K562 (cell line): Measurements from ENCODE around the gene ZNF316. TPM values are rescaled to one million over a fixed set of nuclear protein-coding genes. Genes with fewer than 3 reads are reported as not detected.

Experiments used
- ATAC-seq: fragments of 200-7000 bp; cut with Tn5 transposase; 3 replicates; pipeline ENCODE4 v1.9.1; 2020; ENCODE audit warnings: moderate library complexity
- BruUV-seq: library from RNA; stranded (reverse); fragments of 400-500 nt; replicated peaks from 2 replicates; lab custom pipeline; 2021; lab: Mats Ljungman, UMichigan
- CTCF ChIA-PET: fragments of 300-600 bp; formaldehyde crosslinking; extraction: SDS; loops from one replicate; lab custom pipeline; 2021; ENCODE audit warnings: low intra/inter-chr PET ratio; lab: Yijun Ruan, JAX
- POLR2A ChIA-PET: fragments of 300-600, 350-650 bp; sonication (Branson Sonifier 250); formaldehyde crosslinking; extraction: SDS; loops from one replicate; lab custom pipeline; 2021; ENCODE audit warnings: antibody characterized with exemption, inconsistent platforms; lab: Yijun Ruan, JAX
- DNase-seq, 4 experiments: peaks; one replicate each; pipeline versions ENCODE4 v3.0.0 to v3.0.0-alpha.2; 2011 to 2018; ENCODE audit warnings: low spot score in 3 of 4, mixed read lengths in 3 of 4; ENCODE audit errors: extremely low read depth in 1 of 4
- FAIRE-seq: peaks from 2 replicates; lab custom pipeline; 2011; peaks lifted over from hg19 to GRCh38; lab: Jason Lieb, UNC
- H2AFZ ChIP-seq: 2 replicates; pipeline ENCODE4 v1.6.0; 2011; ENCODE audit warnings: low read depth, low read length, control low read depth, inconsistent platforms
- H3K27ac ChIP-seq: fragments of 200-600 bp; 3 replicates; pipeline ENCODE4 v1.8.0; 2011; ENCODE audit warnings: low read depth, mild to moderate bottlenecking, control low read depth, inconsistent platforms, low read length, moderate library complexity, mixed read lengths; ENCODE audit errors: extremely low read depth
- H3K27me3 ChIP-seq, 2 experiments: fragments of 300-600 bp in 1 of 2; 2 replicates in 1 of 2; 3 replicates in 1 of 2; pipeline versions ENCODE4 v1.6.0 to v1.8.0; 2011; ENCODE audit warnings: inconsistent platforms in 2 of 2, low read length in 2 of 2, mild to moderate bottlenecking in 1 of 2, mixed read lengths in 1 of 2, moderate library complexity in 1 of 2; ENCODE audit not compliant: control insufficient read depth in 2 of 2, insufficient read depth in 2 of 2
- H3K36me3 ChIP-seq: fragments of 300-600 bp; 3 replicates; pipeline ENCODE4 v1.8.0; 2011; ENCODE audit warnings: mild to moderate bottlenecking, low read length, inconsistent platforms; ENCODE audit not compliant: control insufficient read depth, insufficient read depth
- H3K4me1 ChIP-seq, 2 experiments: fragments of 200-600 bp in 1 of 2; replicated peaks in 1 of 2; 2 replicates in 1 of 2; 3 replicates in 1 of 2; pipeline versions ENCODE4 v1.5.1 to v1.8.0; 2011; ENCODE audit warnings: inconsistent platforms in 2 of 2, low read length in 2 of 2, mild to moderate bottlenecking in 1 of 2, mixed read lengths in 1 of 2, moderate library complexity in 1 of 2; ENCODE audit not compliant: control insufficient read depth in 2 of 2, insufficient read depth in 2 of 2
- H3K4me2 ChIP-seq: 2 replicates; pipeline ENCODE4 v1.6.1; 2011; ENCODE audit warnings: low read length, control low read depth, inconsistent platforms, mixed read lengths; ENCODE audit not compliant: insufficient read depth
- H3K4me3 ChIP-seq: fragments of 200-600 bp; sonication (generic), shearing (Covaris generic); 2 replicates; pipeline ENCODE4 v1.5.1; 2016; ENCODE audit warnings: control low read depth, inconsistent platforms
- H3K79me2 ChIP-seq: fragments of 200-600 bp; 3 replicates; pipeline ENCODE4 v1.8.0; 2011; ENCODE audit warnings: low read length, inconsistent platforms; ENCODE audit not compliant: control insufficient read depth, insufficient read depth
- H3K9ac ChIP-seq, 2 experiments: 2 replicates each; pipeline versions ENCODE4 v1.6.0 to v1.6.1; 2011; ENCODE audit warnings: low read depth in 2 of 2, low read length in 2 of 2, control low read depth in 1 of 2, inconsistent platforms in 1 of 2, mild to moderate bottlenecking in 1 of 2, mixed read lengths in 1 of 2; ENCODE audit not compliant: insufficient read depth in 1 of 2
- H3K9me1 ChIP-seq: one replicate; pipeline ENCODE4 v1.6.0; 2011; ENCODE audit warnings: inconsistent platforms, mild to moderate bottlenecking, low read length, moderate library complexity; ENCODE audit not compliant: control insufficient read depth, insufficient read depth
- H3K9me3 ChIP-seq: replicated peaks from 2 replicates; pipeline ENCODE4 v1.5.1; 2011; ENCODE audit warnings: low read depth, low read length, inconsistent platforms; ENCODE audit not compliant: control insufficient read depth, insufficient read depth
- H4K20me1 ChIP-seq: replicated peaks from 2 replicates; pipeline ENCODE4 v1.6.1; 2011; ENCODE audit warnings: low read length, inconsistent platforms, mixed read lengths; ENCODE audit not compliant: control insufficient read depth, insufficient read depth
- ETS2 ChIP-seq: IDR thresholded peaks from 2 replicates; pipeline ENCODE4 v1.6.1; 2016; ENCODE audit warnings: borderline replicate concordance, missing genetic modification characterization, mild to moderate bottlenecking, moderate library complexity, missing compliant biosample characterization; ENCODE audit not compliant: poor library complexity, severe bottlenecking
- HSF4 ChIP-seq: fragments of 250-450 bp; sonication (Bioruptor Pico); IDR thresholded peaks from 2 replicates; pipeline ENCODE4 v2.1.2; 2022; ENCODE audit warnings: mild to moderate bottlenecking, moderate library complexity, borderline replicate concordance
- PTBP1 ChIP-seq: fragments of 200-400 bp; formaldehyde crosslinking; IDR thresholded peaks from 2 replicates; pipeline ENCODE4 v1.6.1; 2017; ENCODE audit warnings: low read depth, low read length
- SMAD1 ChIP-seq: fragments of 150-350 bp; IDR thresholded peaks from 2 replicates; pipeline ENCODE4 v1.6.1; 2014; ENCODE audit warnings: low read length, low read depth; ENCODE audit not compliant: partially characterized antibody
- SNRNP70 ChIP-seq: fragments of 200-400 bp; formaldehyde crosslinking; optimal IDR thresholded peaks from 2 replicates; pipeline ENCODE3; 2017; ENCODE audit warnings: low read depth, low read length
- SREBF2 ChIP-seq: sonication (generic); formaldehyde crosslinking; IDR thresholded peaks from 2 replicates; pipeline ENCODE4 v1.4.0; 2020; ENCODE audit warnings: mild to moderate bottlenecking, missing genetic modification reagents
- ZFX ChIP-seq: sonication (generic); formaldehyde crosslinking; IDR thresholded peaks from 2 replicates; pipeline ENCODE4 v1.8.0; 2022; ENCODE audit warnings: mild to moderate bottlenecking, missing genetic modification reagents, moderate library complexity
- ZNF239 ChIP-seq: fragments of 250-450 bp; sonication (Bioruptor Pico); IDR thresholded peaks from 2 replicates; pipeline ENCODE4 v1.4.0; 2020; ENCODE audit warnings: mild to moderate bottlenecking
- ZNF354B ChIP-seq: fragments of 250-450 bp; sonication (Bioruptor Pico); IDR thresholded peaks from 2 replicates; pipeline ENCODE4 v1.4.0; 2020
- ZNF584 ChIP-seq: fragments of 200-800 bp; sonication (Bioruptor generic); IDR thresholded peaks from 2 replicates; pipeline ENCODE4 v1.6.1; 2016; ENCODE audit warnings: low read depth, mild to moderate bottlenecking, missing genetic modification characterization, missing compliant biosample characterization
- ZNF76 ChIP-seq: fragments of 250-450 bp; sonication (Bioruptor Pico); IDR thresholded peaks from 2 replicates; pipeline ENCODE4 v1.4.0; 2020; ENCODE audit warnings: mild to moderate bottlenecking, moderate library complexity, borderline replicate concordance
- ZSCAN29 ChIP-seq: fragments of 450-650 bp; IDR thresholded peaks from 2 replicates; pipeline ENCODE4 v1.6.1; 2017
- WGBS: fragments of 100-300 bp; shearing (Covaris generic); methylation state at CpG from one replicate; pipeline ENCODE4 v1.1.6; 2016; ENCODE audit warnings: low coverage, mixed read lengths; ENCODE audit not compliant: insufficient coverage; ENCODE audit errors: missing lambda C conversion rate; 5-methylcytosine and 5-hydroxymethylcytosine counted together
- in situ Hi-C: fragments of 300-500 bp; cut with MboI; formaldehyde crosslinking; loops from 4 replicates; pipeline ENCODE4 v1.15.0; 2018; ENCODE audit warnings: inconsistent platforms, mixed read lengths
- intact Hi-C: fragments of 100-400 bp; cut with micrococcal nuclease; formaldehyde crosslinking; loops from 2 replicates; pipeline ENCODE4 v1.14.2; 2022
- polyA plus RNA-seq, 8 experiments: library from polyadenylated mRNA; depleted of rRNA in 4 of 8; stranded (reverse) in 5 of 8; unstranded in 3 of 8; fragments of >200 nt; fragmentation: Nextera tagmentation in 2 of 8; fragmentation: Illumina TruSeq in 1 of 8; extraction: Ambion mirVana in 2 of 8; extraction: Trizol in 1 of 8; gene quantifications; 2 replicates each; pipeline versions ENCODE4 v1.2.1 to v1.2.3, GENCODE V29; 2011 to 2014; ENCODE audit warnings: inconsistent platforms in 1 of 8, missing spikeins in 1 of 8
- total RNA-seq, 7 experiments: library from RNA; depleted of rRNA in 6 of 7; stranded (reverse); fragments of >200 nt in 6 of 7; fragmentation: Illumina TruSeq in 2 of 7; extraction: Trizol in 2 of 7; gene quantifications; 2 replicates each; pipeline versions ENCODE4 v1.2.1 to v1.2.3, GENCODE V29; 2011 to 2021; ENCODE audit warnings: low replicate concordance in 1 of 7
- TF ChIP-seq, protein P1 (sequence below): fragments of 450-650 bp; IDR thresholded peaks from 2 replicates; pipeline ENCODE4 v1.6.1; 2016; ENCODE audit warnings: low read depth
- TF ChIP-seq, protein P2 (sequence below), 3 experiments: fragments of 200-800 bp in 1 of 3; sonication (Bioruptor generic) in 1 of 3; sonication (generic) in 1 of 3; formaldehyde crosslinking in 1 of 3; IDR thresholded peaks; 2 replicates each; pipeline versions ENCODE4 v1.6.1 to v1.8.0; 2016 to 2022; ENCODE audit warnings: mild to moderate bottlenecking in 2 of 3, missing compliant biosample characterization in 2 of 3, missing genetic modification characterization in 2 of 3, missing genetic modification reagents in 1 of 3

The ZNF316 gene
- total and polyA plus RNA-seq, 9 of the 15 experiments (the other 6 are each of a cell fraction or from before 2014, with no cell fraction given): 0.10 to 34.0 (median 8.6) TPM

DNA sequence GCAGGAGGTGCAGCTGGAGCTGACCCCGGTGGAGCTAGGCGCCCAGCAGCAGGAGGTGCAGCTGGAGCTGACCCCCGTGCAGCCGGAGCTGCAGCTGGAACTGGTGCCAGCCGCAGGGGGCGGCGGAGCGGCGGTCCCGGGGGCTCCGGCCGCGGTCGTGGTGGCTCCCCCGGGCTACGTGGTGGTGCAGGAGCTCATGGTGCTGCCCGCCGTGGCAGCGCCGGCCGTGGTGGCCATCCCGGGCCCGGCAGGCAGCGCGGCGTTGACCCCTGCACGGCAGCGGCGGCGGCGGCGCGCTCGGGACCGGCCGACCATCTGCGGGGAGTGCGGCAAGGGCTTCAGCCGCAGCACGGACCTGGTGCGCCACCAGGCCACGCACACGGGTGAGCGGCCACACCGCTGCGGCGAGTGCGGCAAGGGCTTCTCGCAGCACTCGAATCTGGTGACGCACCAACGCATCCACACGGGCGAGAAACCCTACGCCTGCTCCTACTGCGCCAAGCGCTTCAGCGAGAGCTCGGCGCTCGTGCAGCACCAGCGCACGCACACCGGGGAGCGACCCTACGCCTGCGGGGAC lies 14.9 kb upstream of the ZNF316 start:
- H3K36me3 ChIP-seq: no peaks in the 10 kb centered on the region
- no peak overlapping the region for H3K4me2 ChIP-seq
- no peaks in the 10 kb centered on the region for H4K20me1 ChIP-seq
- WGBS: 63% methylated on average over 25 of the region's 67 CpGs
- H3K9me3 ChIP-seq: no peaks in the 10 kb centered on the region
- H2AFZ ChIP-seq: no peak overlapping the region
- H3K27me3 ChIP-seq: peaks cover 34 to 70% of the 10 kb centered on the region in 2 experiments
- ChIA-PET POLR2A (interaction anchor here (1.1 to 2.2 kb wide), 3 partner anchors 8 to 11 kb away, joined by 3 to 7 read pairs (median 4); no protein-coding TSS in a partner anchor), CTCF (no interaction called here)
- no TSS peak for BruUV-seq
- ATAC-seq (no peak), DNase-seq (no peak), FAIRE-seq (no peak)
- H3K27ac ChIP-seq: no peak overlapping the region
- in situ Hi-C loops (no loop called here), intact Hi-C loops (no loop called here)
- H3K4me1 ChIP-seq: peaks cover 0 to 17% of the 10 kb centered on the region in 2 experiments; a peak in 2 of 5 replicates
- H3K4me3 ChIP-seq: no peak overlapping the region
- H3K9me1 ChIP-seq: no peaks in the 10 kb centered on the region
- H3K9ac ChIP-seq: no peak overlapping the region
- H3K79me2 ChIP-seq: no peaks in the 10 kb centered on the region
- TF ChIP-seq SMAD1 (no peak), PTBP1 (no peak), ZNF584 (CRISPR knock-in tag) (no peak), SREBF2 (CRISPR knock-in tag) (no peak), ZNF354B (CRISPR knock-in tag) (no peak), ZSCAN29 (no peak), SNRNP70 (no peak), ZNF76 (CRISPR knock-in tag) (no peak), ZNF239 (CRISPR knock-in tag) (no peak), ZFX (CRISPR knock-in tag) (no peak), ETS2 (tag) (no peak), HSF4 (no peak)
- TF ChIP-seq, protein P1, sequence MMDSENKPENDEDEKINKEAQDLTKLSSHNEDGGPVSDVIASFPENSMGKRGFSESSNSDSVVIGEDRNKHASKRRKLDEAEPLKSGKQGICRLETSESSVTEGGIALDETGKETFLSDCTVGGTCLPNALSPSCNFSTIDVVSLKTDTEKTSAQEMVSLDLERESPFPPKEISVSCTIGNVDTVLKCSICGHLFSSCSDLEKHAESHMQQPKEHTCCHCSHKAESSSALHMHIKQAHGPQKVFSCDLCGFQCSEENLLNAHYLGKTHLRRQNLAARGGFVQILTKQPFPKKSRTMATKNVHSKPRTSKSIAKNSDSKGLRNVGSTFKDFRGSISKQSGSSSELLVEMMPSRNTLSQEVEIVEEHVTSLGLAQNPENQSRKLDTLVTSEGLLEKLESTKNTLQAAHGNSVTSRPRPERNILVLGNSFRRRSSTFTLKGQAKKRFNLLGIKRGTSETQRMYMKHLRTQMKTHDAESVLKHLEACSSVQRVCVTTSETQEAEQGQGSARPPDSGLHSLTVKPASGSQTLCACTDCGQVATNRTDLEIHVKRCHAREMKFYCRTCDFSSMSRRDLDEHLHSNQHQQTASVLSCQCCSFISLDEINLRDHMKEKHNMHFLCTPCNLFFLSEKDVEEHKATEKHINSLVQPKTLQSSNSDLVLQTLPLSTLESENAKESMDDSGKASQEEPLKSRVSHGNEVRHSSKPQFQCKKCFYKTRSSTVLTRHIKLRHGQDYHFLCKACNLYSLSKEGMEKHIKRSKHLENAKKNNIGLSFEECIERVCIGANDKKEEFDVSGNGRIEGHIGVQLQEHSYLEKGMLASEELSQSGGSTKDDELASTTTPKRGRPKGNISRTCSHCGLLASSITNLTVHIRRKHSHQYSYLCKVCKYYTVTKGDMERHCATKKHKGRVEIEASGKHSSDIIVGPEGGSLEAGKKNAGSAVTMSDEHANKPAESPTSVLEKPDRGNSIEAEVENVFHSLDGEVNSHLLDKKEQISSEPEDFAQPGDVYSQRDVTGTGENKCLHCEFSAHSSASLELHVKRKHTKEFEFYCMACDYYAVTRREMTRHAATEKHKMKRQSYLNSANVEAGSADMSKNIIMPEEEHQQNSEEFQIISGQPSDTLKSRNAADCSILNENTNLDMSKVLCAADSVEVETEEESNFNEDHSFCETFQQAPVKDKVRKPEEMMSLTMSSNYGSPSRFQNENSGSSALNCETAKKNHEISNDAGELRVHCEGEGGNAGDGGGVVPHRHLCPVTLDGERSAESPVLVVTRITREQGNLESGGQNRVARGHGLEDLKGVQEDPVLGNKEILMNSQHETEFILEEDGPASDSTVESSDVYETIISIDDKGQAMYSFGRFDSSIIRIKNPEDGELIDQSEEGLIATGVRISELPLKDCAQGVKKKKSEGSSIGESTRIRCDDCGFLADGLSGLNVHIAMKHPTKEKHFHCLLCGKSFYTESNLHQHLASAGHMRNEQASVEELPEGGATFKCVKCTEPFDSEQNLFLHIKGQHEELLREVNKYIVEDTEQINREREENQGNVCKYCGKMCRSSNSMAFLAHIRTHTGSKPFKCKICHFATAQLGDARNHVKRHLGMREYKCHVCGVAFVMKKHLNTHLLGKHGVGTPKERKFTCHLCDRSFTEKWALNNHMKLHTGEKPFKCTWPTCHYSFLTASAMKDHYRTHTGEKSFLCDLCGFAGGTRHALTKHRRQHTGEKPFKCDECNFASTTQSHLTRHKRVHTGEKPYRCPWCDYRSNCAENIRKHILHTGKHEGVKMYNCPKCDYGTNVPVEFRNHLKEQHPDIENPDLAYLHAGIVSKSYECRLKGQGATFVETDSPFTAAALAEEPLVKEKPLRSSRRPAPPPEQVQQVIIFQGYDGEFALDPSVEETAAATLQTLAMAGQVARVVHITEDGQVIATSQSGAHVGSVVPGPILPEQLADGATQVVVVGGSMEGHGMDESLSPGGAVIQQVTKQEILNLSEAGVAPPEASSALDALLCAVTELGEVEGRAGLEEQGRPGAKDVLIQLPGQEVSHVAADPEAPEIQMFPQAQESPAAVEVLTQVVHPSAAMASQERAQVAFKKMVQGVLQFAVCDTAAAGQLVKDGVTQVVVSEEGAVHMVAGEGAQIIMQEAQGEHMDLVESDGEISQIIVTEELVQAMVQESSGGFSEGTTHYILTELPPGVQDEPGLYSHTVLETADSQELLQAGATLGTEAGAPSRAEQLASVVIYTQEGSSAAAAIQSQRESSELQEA: no peak
- TF ChIP-seq, protein P2, sequence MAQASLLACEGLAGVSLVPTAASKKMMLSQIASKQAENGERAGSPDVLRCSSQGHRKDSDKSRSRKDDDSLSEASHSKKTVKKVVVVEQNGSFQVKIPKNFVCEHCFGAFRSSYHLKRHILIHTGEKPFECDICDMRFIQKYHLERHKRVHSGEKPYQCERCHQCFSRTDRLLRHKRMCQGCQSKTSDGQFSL (CRISPR knock-in tag; IDR thresholded peaks at IDR 0.05): no peak
- TF ChIP-seq, protein P2 (tag; IDR thresholded peaks at IDR 0.05): no peak
